ENCODE data around the gene BCAM. TPM values are rescaled to one million over a fixed set of nuclear protein-coding genes. Genes with fewer than 3 reads are reported as not detected.

Gene BCAM
- total and polyA plus RNA-seq, 12 donors, result 5.1 to 81.1 (median 44.7) TPM

- WGBS, 4 donors, result 86 to 95% (median 91%) methylated on average over 4 of the region's 4 CpGs
- intact Hi-C loops (cut with DNase I), result no loop called here
- Histone ChIP-seq H3K4me3 (no peak overlapping the region), H3K27me3 (no peaks in the 10 kb centered on the region), H3K9me3 (replicated peaks in 1 of 3) (no peaks in the 10 kb centered on the region), H3K27ac (no peak overlapping the region), H3K4me1 (replicated peaks in 1 of 2) (no peaks in the 10 kb centered on the region), H3K36me3 (replicated peaks in 1 of 2) (no peaks in the 10 kb centered on the region)
- TF ChIP-seq POLR2A (IDR thresholded peaks at IDR 0.05) (no peak), CTCF (IDR thresholded peaks at IDR 0.05) (no peak)
- no peak for DNase-seq
Measured at GRCh38 chr19:44794610-44795009, 14.3 kb upstream of the BCAM start.

GRCh38 chr19:44795398-44795987 lies 13.4 kb upstream of the BCAM start:
- no peaks in the 10 kb centered on the region for H3K4me1 ChIP-seq (replicated peaks in 1 of 2)
- H3K4me3 ChIP-seq, result no peak overlapping the region
- H3K36me3 ChIP-seq (replicated peaks in 1 of 2), result no peaks in the 10 kb centered on the region
- TF ChIP-seq POLR2A (IDR thresholded peaks at IDR 0.05) (no peak), CTCF (IDR thresholded peaks at IDR 0.05) (no peak)
- no peak for DNase-seq
- no peaks in the 10 kb centered on the region for H3K9me3 ChIP-seq (replicated peaks in 1 of 3)
- no peaks in the 10 kb centered on the region for H3K27me3 ChIP-seq
- 92 to 93% (median 93%) methylated on average over 13 of the region's 13 CpGs for whole genome bisulfite sequencing, 4 donors
- H3K27ac ChIP-seq, result no peak overlapping the region
- intact Hi-C loops (cut with DNase I), result no loop called here

DNA sequence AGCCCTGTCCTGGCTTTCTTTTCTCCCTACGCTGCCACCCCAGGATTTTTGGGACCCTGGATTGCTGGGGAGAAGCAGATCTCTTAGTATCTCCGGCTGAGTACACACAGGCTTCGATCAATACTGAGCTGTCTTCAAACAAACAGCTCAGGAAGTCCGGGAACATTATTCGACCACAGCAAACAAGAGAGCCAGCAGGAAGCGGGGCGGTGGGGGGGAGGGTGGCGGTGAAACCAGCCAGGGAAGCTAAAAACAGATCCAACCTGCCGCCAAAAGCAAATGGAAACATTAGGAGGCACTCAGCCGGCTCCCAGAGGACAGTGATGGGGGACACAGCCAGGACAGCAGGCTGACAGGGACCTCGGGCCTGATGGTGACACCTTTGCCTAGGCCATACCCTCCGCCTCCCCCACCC lies 12.2 kb upstream of the BCAM start:
- Histone ChIP-seq H3K27me3 (no peaks in the 10 kb centered on the region), H3K4me3 (no peak overlapping the region), H3K4me1 (replicated peaks in 1 of 2) (no peaks in the 10 kb centered on the region), H3K9me3 (replicated peaks in 1 of 3) (no peaks in the 10 kb centered on the region), H3K36me3 (replicated peaks in 1 of 2) (no peaks in the 10 kb centered on the region), H3K27ac (peak overlapping the region in 1 of 5 donors; percentile 61)
- intact Hi-C loops (cut with DNase I), result no loop called here
- WGBS, 4 donors, result 48 to 59% (median 55%) methylated on average over 12 of the region's 12 CpGs
- no peak for TF ChIP-seq POLR2A (IDR thresholded peaks at IDR 0.05)
- TF ChIP-seq CTCF (IDR thresholded peaks at IDR 0.05), result no peak
- peak in 1 of 7 donors; percentile 41 for DNase-seq

- no peak overlapping the region for H3K27ac ChIP-seq
- H3K27me3 ChIP-seq, result no peaks in the 10 kb centered on the region
- WGBS, 4 donors, result 65 to 76% (median 69%) methylated on average over 6 to 10 of the region's 10 CpGs
- H3K36me3 ChIP-seq (replicated peaks in 1 of 2), result no peaks in the 10 kb centered on the region
- H3K4me3 ChIP-seq, result no peak overlapping the region
- no peaks in the 10 kb centered on the region for H3K9me3 ChIP-seq (replicated peaks in 1 of 3)
- intact Hi-C loops (cut with DNase I), result loop anchor here (2.0 to 5.0 kb wide), 2 partner anchors 43 to 45 kb away; no protein-coding TSS in a partner anchor
- H3K4me1 ChIP-seq (replicated peaks in 1 of 2), result no peaks in the 10 kb centered on the region
- TF ChIP-seq POLR2A (IDR thresholded peaks at IDR 0.05), result no peak
- DNase-seq, result no peak
Measured at GRCh38 chr19:44799627-44800346, 9.1 kb upstream of the BCAM start.
